Spleen (tissue), 11 donors: ENCODE data around the gene SLC26A9. TPM values are rescaled to one million over a fixed set of nuclear protein-coding genes. Genes with fewer than 3 reads are reported as not detected.

Source experiments
- DNase-seq: peaks from one replicate; pipeline ENCODE4 v3.0.0-alpha.2; 2020
- H3K27ac ChIP-seq, 8 donors: fragments of 200-600 bp; sonication (generic) in 7 of 8; 1 replicate in 4 of 8; 2 replicates in 4 of 8; pipeline versions ENCODE4 v1.5.0 to v1.8.0; 2016 to 2021; ENCODE audit warnings: inconsistent platforms in 4 of 8, mild to moderate bottlenecking in 4 of 8, moderate library complexity in 1 of 8
- H3K27me3 ChIP-seq, 7 donors: fragments of 200-600 bp; sonication (generic) in 6 of 7; replicated peaks in 1 of 7; 1 replicate in 4 of 7; 2 replicates in 3 of 7; pipeline versions ENCODE4 v1.5.0 to v1.8.0; 2016 to 2021; ENCODE audit warnings: inconsistent platforms in 3 of 7, mild to moderate bottlenecking in 1 of 7
- H3K36me3 ChIP-seq, 6 donors: fragments of 200-600 bp; sonication (generic) in 5 of 6; 1 replicate in 4 of 6; 2 replicates in 2 of 6; pipeline versions ENCODE4 v1.5.0 to v1.8.0; 2016 to 2021; ENCODE audit warnings: inconsistent platforms in 2 of 6
- H3K4me1 ChIP-seq, 6 donors: fragments of 200-600 bp; sonication (generic) in 5 of 6; 1 replicate in 3 of 6; 2 replicates in 3 of 6; pipeline versions ENCODE4 v1.5.0 to v1.8.0; 2016 to 2021; ENCODE audit warnings: inconsistent platforms in 3 of 6
- H3K4me3 ChIP-seq, 8 donors: fragments of 200-600 bp; sonication (generic) in 7 of 8; 1 replicate in 4 of 8; 2 replicates in 4 of 8; pipeline versions ENCODE4 v1.5.0 to v1.8.0; 2016 to 2021; ENCODE audit warnings: inconsistent platforms in 4 of 8, mild to moderate bottlenecking in 4 of 8, moderate library complexity in 2 of 8
- H3K9me3 ChIP-seq, 8 donors: fragments of 200-600 bp; sonication (generic) in 7 of 8; 1 replicate in 4 of 8; 2 replicates in 4 of 8; pipeline versions ENCODE4 v1.5.0 to v1.8.0; 2016 to 2021; ENCODE audit warnings: inconsistent platforms in 4 of 8
- CTCF ChIP-seq, 11 experiments: fragments of 200-600 bp in 7 of 11; fragments of 450-650 bp in 4 of 11; sonication (generic) in 4 of 11; IDR thresholded peaks in 8 of 11; conservative IDR thresholded peaks in 3 of 11; 1 replicate in 7 of 11; 2 replicates in 4 of 11; pipeline versions ENCODE4 v1.4.0 to v1.8.0; 2016 to 2021; ENCODE audit warnings: antibody characterized with exemption in 11 of 11, inconsistent platforms in 4 of 11, mild to moderate bottlenecking in 1 of 11
- POLR2A ChIP-seq, 3 donors: fragments of 450-650 bp; IDR thresholded peaks; one replicate each; pipeline ENCODE4 v1.5.1; 2017; ENCODE audit warnings: antibody characterized with exemption in 3 of 3, mild to moderate bottlenecking in 1 of 3
- POLR2AphosphoS5 ChIP-seq, 3 donors: sonication (generic); formaldehyde crosslinking; IDR thresholded peaks; one replicate each; pipeline ENCODE4 v1.5.1; 2017; ENCODE audit warnings: antibody characterized with exemption in 3 of 3
- WGBS, 5 donors: extraction: QIAGEN DNeasy Blood & Tissue Kit in 3 of 5; methylation state at CpG; one replicate each; pipeline versions ENCODE4 v1.1.5 to v1.1.7; 2013 to 2018; 5-methylcytosine and 5-hydroxymethylcytosine counted together
- intact Hi-C: fragments of 100-400 bp; cut with DNase I; formaldehyde crosslinking; loops from one replicate; pipeline ENCODE4 v1.15.0; 2023; ENCODE audit warnings: low total_unique reads
- polyA plus RNA-seq, 3 donors: library from polyadenylated mRNA; stranded (reverse); fragments of 200-250 nt; gene quantifications; one replicate each; pipeline ENCODE4 v1.2.1, GENCODE V29; 2013
- total RNA-seq, 7 donors: library from RNA; depleted of rRNA in 3 of 7; stranded (reverse); fragments of >200 nt in 3 of 7; fragmentation: NEBNext Ultra II Directional in 4 of 7; extraction: Animal tissue kit (Norgen Biotek cat#: 25700) in 4 of 7; gene quantifications; one replicate each; pipeline versions ENCODE4 v1.1.0 to v1.2.1, GENCODE V29; 2016 to 2021
- donor health status: healthy with polysubstance abuse.
- donor health status: DM: no; HTN: no; CAD: no; lungs with moderate emphysema.
- donor health status: DM: no; HTN: no; CAD: no.
- donor health status: Bipolar disorder and iron deficiency.
- donor health status: healthy.
- donor health status: DM: no; HTN: no; CAD: no.
- donor health status: DM: yes; HTN: yes; CAD: no.

SLC26A9 gene
- total and polyA plus RNA-seq, 10 donors = 0.02 to 0.03 TPM; not detected in 8

GRCh38 chr1:205930799-205931281, 12.4 kb downstream of the SLC26A9 start:
- H3K9me3 ChIP-seq = no peaks in the 10 kb centered on the region
- no peaks in the 10 kb centered on the region for H3K36me3 ChIP-seq
- no peak for DNase-seq
- intact Hi-C loops = no loop called here
- no peaks in the 10 kb centered on the region for H3K4me1 ChIP-seq
- H3K27me3 ChIP-seq = peaks cover 0 to 9% (median 0%) of the 10 kb centered on the region in 7 donors
- TF ChIP-seq CTCF (IDR thresholded peaks at IDR 0.05 in 8 of 11, conservative IDR thresholded peaks at IDR 0.05 in 3 of 11) (no peak), POLR2AphosphoS5 (IDR thresholded peaks at IDR 0.05) (no peak), POLR2A (IDR thresholded peaks at IDR 0.05) (no peak)
- 56 to 79% (median 66%) methylated on average over 4 of the region's 4 CpGs for WGBS, 5 donors
- H3K27ac ChIP-seq = no peak overlapping the region
- H3K4me3 ChIP-seq = no peak overlapping the region

- H3K4me1 ChIP-seq = no peaks in the 10 kb centered on the region
- H3K27ac ChIP-seq = no peak overlapping the region
- no peaks in the 10 kb centered on the region for H3K9me3 ChIP-seq
- no peak for DNase-seq
- H3K4me3 ChIP-seq = no peak overlapping the region
- WGBS, 5 donors = 89 to 97% (median 94%) methylated on average over 1 of the region's 1 CpG
- H3K27me3 ChIP-seq = peaks cover 0 to 3% (median 0%) of the 10 kb centered on the region in 7 donors
- intact Hi-C loops = no loop called here
- no peak for TF ChIP-seq CTCF (IDR thresholded peaks at IDR 0.05 in 8 of 11, conservative IDR thresholded peaks at IDR 0.05 in 3 of 11)
- TF ChIP-seq POLR2A (IDR thresholded peaks at IDR 0.05) = no peak
- no peak for TF ChIP-seq POLR2AphosphoS5 (IDR thresholded peaks at IDR 0.05)
- no peaks in the 10 kb centered on the region for H3K36me3 ChIP-seq
These were observed 13.1 kb downstream of the SLC26A9 start for GRCh38 chr1:205930195-205930577.

GRCh38 chr1:205929496-205930194, 13.6 kb downstream of the SLC26A9 start:
- Histone ChIP-seq H3K4me1 (no peaks in the 10 kb centered on the region), H3K27ac (no peak overlapping the region), H3K4me3 (no peak overlapping the region), H3K9me3 (no peaks in the 10 kb centered on the region), H3K36me3 (no peaks in the 10 kb centered on the region), H3K27me3 (peaks cover 0 to 3% (median 0%) of the 10 kb centered on the region in 7 donors)
- WGBS, 5 donors = 88 to 97% (median 92%) methylated on average over 18 to 19 of the region's 19 CpGs
- no peak for TF ChIP-seq POLR2AphosphoS5 (IDR thresholded peaks at IDR 0.05)
- no peak for TF ChIP-seq CTCF (IDR thresholded peaks at IDR 0.05 in 8 of 11, conservative IDR thresholded peaks at IDR 0.05 in 3 of 11)
- no peak for TF ChIP-seq POLR2A (IDR thresholded peaks at IDR 0.05)
- DNase-seq = peak; percentile 53
- intact Hi-C loops = no loop called here

DNA sequence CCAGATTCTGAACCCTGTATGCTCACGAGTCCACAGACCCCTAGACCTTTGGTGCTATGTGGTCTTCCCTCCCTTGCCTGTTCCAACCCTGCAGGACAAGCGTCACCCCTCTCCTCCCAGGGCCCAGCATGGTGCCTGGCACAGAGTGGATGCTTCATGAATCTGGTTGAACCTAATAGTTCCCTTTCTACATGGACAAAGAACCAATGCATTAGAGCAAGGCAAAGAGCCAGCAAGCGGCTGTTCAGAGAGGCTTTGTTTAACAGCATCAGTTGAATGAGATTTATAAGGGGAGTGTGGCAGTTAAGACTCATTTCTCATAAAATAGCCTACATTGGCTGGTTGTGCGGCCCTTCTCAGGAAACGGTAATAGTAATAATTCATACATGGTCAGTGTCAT, 14.9 kb downstream of the SLC26A9 start:
- 90 to 100% (median 95%) methylated on average over 4 to 5 of the region's 5 CpGs for WGBS, 5 donors

More for the DNA sequence above, 14.9 kb downstream of the SLC26A9 start:
- Histone ChIP-seq H3K36me3 (no peaks in the 10 kb centered on the region), H3K9me3 (no peaks in the 10 kb centered on the region), H3K27me3 (peaks cover 0 to 3% (median 0%) of the 10 kb centered on the region in 7 donors), H3K4me1 (no peaks in the 10 kb centered on the region), H3K4me3 (no peak overlapping the region), H3K27ac (no peak overlapping the region)
- DNase-seq = no peak
- no peak for TF ChIP-seq CTCF (IDR thresholded peaks at IDR 0.05 in 8 of 11, conservative IDR thresholded peaks at IDR 0.05 in 3 of 11)
- TF ChIP-seq POLR2AphosphoS5 (IDR thresholded peaks at IDR 0.05) = no peak
- no peak for TF ChIP-seq POLR2A (IDR thresholded peaks at IDR 0.05)
- intact Hi-C loops = no loop called here
